Skeletal muscle satellite cell (primary cell): ENCODE data around the gene GUCA1A.
"Not testable (repeated sequence)": the region's sequence is repeated elsewhere in the genome, so short reads cannot be mapped to it uniquely, and the experiment has no call there.

Source experiments
- H3K27me3 ChIP-seq: 2 replicates; pipeline ENCODE4 v1.7.0; 2013; ENCODE audit warnings: low read length; ENCODE audit not compliant: control insufficient read depth, insufficient read depth
- H3K36me3 ChIP-seq: 2 replicates; pipeline ENCODE4 v1.7.0; 2013; ENCODE audit warnings: mild to moderate bottlenecking, control low read depth, low read length; ENCODE audit not compliant: insufficient read depth
- H3K4me1 ChIP-seq: 2 replicates; pipeline ENCODE4 v1.7.0; 2013; ENCODE audit warnings: low read length; ENCODE audit not compliant: control insufficient read depth, insufficient read depth
- H3K4me2 ChIP-seq: 2 replicates; pipeline ENCODE4 v1.7.0; 2013; ENCODE audit warnings: mild to moderate bottlenecking, low read length
- H3K4me3 ChIP-seq: 2 replicates; pipeline ENCODE4 v1.7.0; 2013; ENCODE audit warnings: low read length
- H3K9ac ChIP-seq: 2 replicates; pipeline ENCODE4 v1.7.0; 2013; ENCODE audit warnings: mild to moderate bottlenecking, low read depth, low read length, moderate library complexity
- H3K9me3 ChIP-seq: replicated peaks from 2 replicates; pipeline ENCODE4 v1.7.0; 2013; ENCODE audit warnings: mild to moderate bottlenecking, control low read depth, low read length

Gene GUCA1A

GRCh38 chr6:42150254-42150653 is 22.9 kb upstream of the GUCA1A start:
- Histone ChIP-seq H3K36me3 (no peaks in the 10 kb centered on the region), H3K4me1 (no peaks in the 10 kb centered on the region), H3K9me3 (no peaks in the 10 kb centered on the region), H3K4me3 (no peak overlapping the region), H3K4me2 (no peak overlapping the region), H3K27me3 (peaks cover 22% of the 10 kb centered on the region), H3K9ac (no peak overlapping the region)

DNA sequence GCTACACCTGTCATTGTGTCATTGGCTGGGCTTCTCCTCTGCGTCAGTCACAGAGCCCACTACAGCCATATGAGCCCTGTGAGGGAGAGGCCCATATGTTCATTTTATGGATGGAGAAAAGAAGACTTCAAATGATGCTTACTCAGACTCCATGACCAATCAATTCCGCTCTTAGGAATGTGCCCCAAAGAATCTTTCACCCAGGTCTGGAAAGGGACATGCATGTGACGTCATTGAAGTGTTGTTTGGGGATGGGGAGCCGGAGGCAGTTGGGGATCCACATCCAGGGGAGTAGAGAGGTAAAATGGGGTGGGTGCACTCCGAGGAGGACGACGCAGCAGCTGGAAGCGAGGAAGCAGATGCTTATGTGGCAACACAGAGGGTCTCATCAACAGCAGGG is 21.1 kb upstream of the GUCA1A start:
- peaks cover 25% of the 10 kb centered on the region for H3K27me3 ChIP-seq

DNA sequence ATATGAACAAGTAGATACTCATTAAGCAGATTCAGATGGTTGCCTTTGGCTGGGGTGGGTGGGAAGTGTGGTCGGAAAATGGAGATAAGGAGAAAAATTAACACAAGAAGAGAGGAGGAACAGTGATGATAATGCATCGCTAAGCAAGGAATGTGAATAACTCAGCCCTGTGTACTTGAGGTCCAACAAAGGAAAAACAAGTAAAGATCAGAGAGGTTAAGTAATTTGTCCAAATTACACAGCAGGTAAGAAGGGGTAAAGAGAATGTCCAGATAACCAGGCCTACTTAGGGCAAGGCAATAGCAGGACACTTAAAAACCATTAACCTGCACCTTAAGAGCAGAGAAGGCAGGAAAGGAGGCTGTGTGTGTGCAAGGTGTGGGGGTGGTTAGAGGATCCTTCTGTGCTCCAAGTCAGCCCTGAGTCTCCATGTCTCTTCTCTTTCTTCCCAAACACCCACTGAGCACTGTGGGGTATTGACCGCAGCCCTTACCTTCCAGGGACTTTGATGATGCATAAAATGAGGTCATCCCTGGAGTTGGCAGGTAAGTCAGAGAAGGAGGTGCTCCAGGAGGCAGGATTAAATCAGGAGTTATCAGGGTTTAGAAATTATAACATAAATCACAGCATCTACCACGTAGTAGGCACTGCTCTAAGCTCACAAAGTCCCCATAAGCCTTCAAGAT is 20.5 kb upstream of the GUCA1A start:
- peaks cover 25% of the 10 kb centered on the region for H3K27me3 ChIP-seq
- H3K4me1 ChIP-seq, H3K4me3 ChIP-seq, H3K9ac ChIP-seq, H3K9me3 ChIP-seq, H3K36me3 ChIP-seq, H3K4me2 ChIP-seq: not testable (repeated sequence)

More for the DNA sequence above, 21.1 kb upstream of the GUCA1A start:
- Histone ChIP-seq H3K4me1 (no peaks in the 10 kb centered on the region), H3K36me3 (no peaks in the 10 kb centered on the region), H3K4me3 (no peak overlapping the region), H3K9me3 (no peaks in the 10 kb centered on the region), H3K4me2 (no peak overlapping the region), H3K9ac (no peak overlapping the region)

GRCh38 chr6:42153921-42154320 is 19.2 kb upstream of the GUCA1A start:
- peaks cover 37% of the 10 kb centered on the region for H3K27me3 ChIP-seq

GRCh38 chr6:42154461-42155209 is 18.5 kb upstream of the GUCA1A start:
- Histone ChIP-seq H3K9ac (no peak overlapping the region), H3K4me3 (no peak overlapping the region), H3K27me3 (peaks cover 42% of the 10 kb centered on the region), H3K36me3 (no peaks in the 10 kb centered on the region), H3K4me2 (no peak overlapping the region), H3K4me1 (no peaks in the 10 kb centered on the region), H3K9me3 (no peaks in the 10 kb centered on the region)

More at GRCh38 chr6:42153921-42154320, 19.2 kb upstream of the GUCA1A start:
- Histone ChIP-seq H3K4me3 (no peak overlapping the region), H3K36me3 (no peaks in the 10 kb centered on the region), H3K9ac (no peak overlapping the region), H3K4me2 (no peak overlapping the region), H3K4me1 (no peaks in the 10 kb centered on the region), H3K9me3 (no peaks in the 10 kb centered on the region)

GRCh38 chr6:42155293-42155692 is 17.9 kb upstream of the GUCA1A start:
- Histone ChIP-seq H3K4me3 (no peak overlapping the region), H3K27me3 (peaks cover 46% of the 10 kb centered on the region)

GRCh38 chr6:42156638-42157037 is 16.5 kb upstream of the GUCA1A start:
- Histone ChIP-seq H3K9ac (no peak overlapping the region), H3K36me3 (no peaks in the 10 kb centered on the region), H3K4me1 (no peaks in the 10 kb centered on the region), H3K4me2 (no peak overlapping the region), H3K4me3 (no peak overlapping the region), H3K27me3 (peaks cover 58% of the 10 kb centered on the region), H3K9me3 (no peaks in the 10 kb centered on the region)

More at GRCh38 chr6:42155293-42155692, 17.9 kb upstream of the GUCA1A start:
- no peaks in the 10 kb centered on the region for H3K36me3 ChIP-seq
- no peaks in the 10 kb centered on the region for H3K9me3 ChIP-seq
- no peak overlapping the region for H3K9ac ChIP-seq
- H3K4me1 ChIP-seq = no peaks in the 10 kb centered on the region
- H3K4me2 ChIP-seq = no peak overlapping the region

DNA sequence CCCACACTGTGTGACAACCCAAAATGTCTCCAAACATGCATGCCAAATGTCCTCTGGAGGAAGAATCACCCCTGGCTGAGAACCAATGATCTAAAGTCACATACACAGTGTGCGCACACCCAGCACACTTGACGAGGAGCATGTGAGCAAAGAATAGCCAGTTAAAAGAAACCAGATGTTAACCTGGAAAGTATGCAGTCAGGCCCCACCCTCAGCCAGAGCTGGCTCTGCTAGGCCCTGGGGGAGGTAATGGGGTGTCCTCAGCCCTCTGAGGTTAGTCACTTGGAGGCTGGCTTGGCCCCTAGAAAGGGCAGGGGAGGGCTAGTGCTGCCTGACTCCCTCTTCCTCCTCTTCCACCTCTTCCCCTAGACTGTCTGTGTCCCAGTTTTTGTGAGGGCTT is 15.2 kb upstream of the GUCA1A start:
- no peaks in the 10 kb centered on the region for H3K4me1 ChIP-seq
- no peak overlapping the region for H3K4me2 ChIP-seq
- peaks cover 62% of the 10 kb centered on the region for H3K27me3 ChIP-seq
- H3K9ac ChIP-seq = no peak overlapping the region
- no peak overlapping the region for H3K4me3 ChIP-seq
- H3K36me3 ChIP-seq = no peaks in the 10 kb centered on the region
- H3K9me3 ChIP-seq = no peaks in the 10 kb centered on the region

DNA sequence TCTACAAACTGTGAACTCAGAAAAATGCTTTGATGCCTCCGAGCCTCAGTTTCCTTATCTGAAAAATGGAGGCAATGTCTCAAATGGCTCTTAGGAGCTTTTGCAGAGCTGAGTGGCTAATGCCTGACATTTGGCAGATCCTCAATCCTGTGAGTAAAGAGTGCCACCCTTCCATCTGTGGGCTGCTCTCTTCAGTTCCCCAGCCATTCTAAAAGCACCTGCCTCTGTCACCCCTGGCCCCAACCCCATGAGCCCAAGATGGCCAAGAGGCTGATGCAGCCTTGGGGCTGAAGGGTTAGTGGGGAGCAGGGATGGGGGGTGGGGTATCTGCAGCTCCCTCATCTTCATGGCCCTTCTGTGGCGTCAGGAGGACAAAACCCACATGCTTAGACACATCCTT is 14.5 kb upstream of the GUCA1A start:
- Histone ChIP-seq H3K27me3 (peaks cover 64% of the 10 kb centered on the region), H3K9ac (no peak overlapping the region), H3K4me2 (no peak overlapping the region), H3K36me3 (no peaks in the 10 kb centered on the region), H3K9me3 (no peaks in the 10 kb centered on the region), H3K4me1 (no peaks in the 10 kb centered on the region), H3K4me3 (no peak overlapping the region)

DNA sequence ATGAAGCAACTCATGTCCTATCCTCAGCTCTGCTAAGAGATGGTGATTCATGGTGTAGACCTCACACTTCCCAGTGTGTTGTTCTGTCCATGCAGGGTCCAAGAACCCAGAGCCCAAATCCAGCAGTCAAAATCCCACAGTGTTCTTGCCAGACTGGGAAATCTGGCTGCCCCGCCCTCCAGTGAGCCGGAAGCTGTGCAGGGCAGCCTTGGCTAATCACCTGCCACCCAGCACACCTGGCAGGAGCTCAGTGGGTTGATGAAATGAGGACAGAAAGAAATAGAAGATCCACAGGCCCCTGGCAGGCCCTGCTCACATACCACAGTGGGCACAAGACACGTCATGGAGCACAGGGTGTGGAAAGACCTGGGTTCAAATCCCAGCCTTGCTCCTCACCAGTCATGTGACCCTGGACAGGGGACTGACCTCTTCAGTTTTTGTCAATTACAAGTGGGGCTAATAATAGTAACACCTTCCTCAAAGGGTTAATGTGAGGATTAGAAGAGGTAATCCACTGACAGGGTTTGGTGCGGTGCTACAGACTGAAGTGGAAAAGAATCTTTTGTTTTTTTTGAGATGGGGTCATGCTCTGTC is 13.6 kb upstream of the GUCA1A start:
- H3K4me1 ChIP-seq = no peaks in the 10 kb centered on the region
- H3K27me3 ChIP-seq = peaks cover 57% of the 10 kb centered on the region
- no peak overlapping the region for H3K4me3 ChIP-seq
- H3K4me2 ChIP-seq = no peak overlapping the region
- no peaks in the 10 kb centered on the region for H3K36me3 ChIP-seq
- no peaks in the 10 kb centered on the region for H3K9me3 ChIP-seq
- H3K9ac ChIP-seq = no peak overlapping the region

DNA sequence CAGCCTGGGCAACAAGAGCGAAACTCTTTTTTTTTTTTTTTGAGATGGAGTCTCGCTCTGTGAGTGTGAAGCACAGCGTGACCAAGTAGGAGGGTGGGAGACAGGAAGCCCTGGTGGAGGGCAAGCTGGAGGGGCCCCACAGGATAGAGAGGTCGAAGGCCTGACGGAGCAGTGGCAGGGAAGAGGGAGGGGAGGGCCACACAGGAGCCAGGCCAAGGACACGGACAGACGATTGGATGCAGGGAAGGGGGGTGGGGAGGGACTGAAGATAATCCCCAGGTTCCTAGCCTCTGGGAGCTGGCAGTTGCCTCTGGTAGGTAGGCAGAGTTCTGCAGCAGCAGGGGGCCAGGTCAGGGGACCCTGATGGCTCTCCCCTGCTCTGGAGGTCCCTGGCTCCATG is 10.8 kb upstream of the GUCA1A start:
- Histone ChIP-seq H3K4me2 (no peak overlapping the region), H3K9ac (no peak overlapping the region), H3K4me1 (no peaks in the 10 kb centered on the region), H3K9me3 (no peaks in the 10 kb centered on the region), H3K27me3 (peaks cover 53% of the 10 kb centered on the region), H3K4me3 (no peak overlapping the region), H3K36me3 (no peaks in the 10 kb centered on the region)
